22Rv1 (cell line): ENCODE measurements around the gene BST1.

Source experiments
- H3K27ac ChIP-seq: fragments of 450-650 bp; 2 replicates; pipeline ENCODE4 v1.5.1; 2017
- CTCF ChIP-seq: fragments of 450-650 bp; IDR thresholded peaks from 2 replicates; pipeline ENCODE4 v1.5.1; 2017; ENCODE audit warnings: mild to moderate bottlenecking
- ZFX ChIP-seq: fragments of 450-650 bp; IDR thresholded peaks from 2 replicates; pipeline ENCODE4 v1.6.1; 2017; ENCODE audit warnings: antibody characterized with exemption, borderline replicate concordance

BST1 gene

DNA sequence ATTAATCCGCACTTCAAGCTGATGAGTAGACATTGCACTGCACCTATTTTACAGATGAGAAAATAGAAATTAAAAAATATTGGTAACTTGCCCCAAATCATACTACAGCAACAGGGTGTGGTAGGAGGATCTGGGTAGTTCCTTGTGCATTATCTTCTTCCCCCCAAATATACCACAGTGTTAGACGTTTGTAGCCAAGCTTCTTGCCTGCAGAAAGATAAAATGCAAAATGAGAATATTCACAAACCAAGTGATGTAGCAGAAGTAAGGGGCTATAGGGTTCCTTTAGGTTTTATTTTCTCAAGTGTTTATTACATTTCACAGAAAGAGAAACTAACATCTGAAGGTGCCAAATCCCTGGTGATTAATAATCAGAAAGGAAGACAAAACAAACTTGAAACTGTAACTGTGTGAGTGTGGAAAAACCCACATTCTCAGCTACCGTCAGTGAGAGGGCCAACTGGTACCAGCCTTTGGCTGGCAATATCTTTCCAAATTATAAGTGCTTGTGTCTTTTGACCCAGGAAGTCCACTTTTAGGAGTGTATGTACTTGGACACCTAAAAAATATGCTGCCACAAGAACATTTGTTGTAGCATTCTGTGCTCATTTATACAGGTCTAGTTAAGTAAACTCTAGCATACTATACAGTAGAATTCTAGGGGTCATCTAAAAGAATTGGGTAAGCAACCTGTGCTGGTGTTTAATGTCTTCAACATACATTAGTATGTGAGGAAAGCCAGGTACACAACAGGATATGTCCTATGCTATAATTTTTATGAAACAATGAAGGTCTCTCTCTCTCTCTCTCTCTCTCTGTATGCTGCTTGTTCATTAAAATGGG is 68.6 kb downstream of the BST1 start:
- no peak overlapping the region for H3K27ac ChIP-seq
- no peak for TF ChIP-seq ZFX
- no peak for TF ChIP-seq CTCF

GRCh38 chr4:15774020-15774420 is 71.2 kb downstream of the BST1 start:
- H3K27ac ChIP-seq = no peak overlapping the region
- no peak for TF ChIP-seq ZFX
- TF ChIP-seq CTCF = no peak

- H3K27ac ChIP-seq = no peak overlapping the region
- TF ChIP-seq ZFX = no peak
Measured at GRCh38 chr4:15776871-15777648, 74.2 kb downstream of the BST1 start.

DNA sequence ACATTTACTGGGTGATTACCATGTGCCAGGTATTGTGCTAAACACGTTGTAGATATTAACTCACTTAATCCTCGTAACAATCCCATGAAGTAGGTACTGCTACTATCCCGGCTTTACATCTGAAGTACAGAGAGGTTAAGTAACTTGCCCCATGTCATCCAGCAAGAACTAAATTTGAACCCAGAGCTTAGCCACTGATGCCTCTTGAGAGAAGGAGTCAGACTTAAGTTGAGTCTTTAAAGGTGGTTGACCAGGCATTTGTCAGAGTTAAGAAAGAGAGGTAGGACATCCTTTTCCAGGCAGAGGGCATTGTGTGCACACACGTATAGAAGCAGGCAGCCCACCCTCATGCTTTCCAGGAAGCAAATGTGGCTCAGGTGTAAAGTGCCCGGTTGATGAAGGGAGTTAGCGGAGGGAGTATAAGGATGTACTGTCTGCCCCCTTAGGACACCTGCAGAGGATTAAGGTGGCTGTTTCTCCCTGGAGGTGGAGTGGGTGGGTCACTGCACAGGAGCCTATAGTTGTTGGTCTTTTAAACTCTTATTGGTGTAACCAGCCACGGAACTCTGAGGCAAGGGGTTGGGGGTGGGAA is 74.9 kb downstream of the BST1 start:
- H3K27ac ChIP-seq = no peak overlapping the region
- TF ChIP-seq CTCF (no peak), ZFX (no peak)

GRCh38 chr4:15778289-15779241 is 75.7 kb downstream of the BST1 start, which contains the start of gene CD38:
CD38 (plus strand) TSS chr4:15778328; CDS start chr4:15778415, 87 bp downstream.
- no peak within 1 kb of the TSS for H3K27ac ChIP-seq
- TF ChIP-seq CTCF (no peak), ZFX (no peak)

GRCh38 chr4:15779306-15779705 is 76.4 kb downstream of the BST1 start:
- no peak overlapping the region for H3K27ac ChIP-seq
- TF ChIP-seq ZFX = no peak
- peak; percentile 54 for TF ChIP-seq CTCF

DNA sequence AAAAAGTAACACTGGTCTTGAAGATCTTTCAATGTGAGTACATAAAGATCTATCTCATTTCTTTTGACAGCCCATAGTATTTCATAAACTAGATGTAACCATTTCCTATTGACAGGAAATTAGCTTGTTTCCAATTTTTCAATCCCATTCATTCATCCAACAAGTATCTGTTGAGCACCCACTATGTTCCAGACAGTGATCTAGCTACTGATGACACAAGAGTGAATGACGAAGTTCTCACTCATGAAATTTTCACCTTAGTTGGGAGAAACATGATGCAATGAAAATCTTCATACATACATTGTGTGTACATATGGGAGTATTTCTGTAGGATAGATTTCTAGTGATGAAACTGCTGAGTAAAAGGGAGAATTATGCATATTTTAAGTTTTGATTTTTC is 76.9 kb downstream of the BST1 start:
- TF ChIP-seq CTCF = no peak
- H3K27ac ChIP-seq = no peak overlapping the region
